Measurements from ENCODE around the gene COMMD7. TPM values are rescaled to one million over a fixed set of nuclear protein-coding genes. Genes with fewer than 3 reads are reported as not detected.
A peak's percentile ranks its signal among the peaks of the same experiment; 100 is the strongest.

Gene COMMD7
- total RNA-seq, 1 donor, result 61.2 TPM

- Histone ChIP-seq H3K4me2 (ENCODE audit: insufficient read depth, low read length) (peak overlapping the region; percentile 45), H3K36me3 (ENCODE audit: insufficient read depth, low read length) (peaks cover 19% of the 10 kb centered on the region), H4K20me1 (ENCODE audit: insufficient read depth, low read length) (no peaks in the 10 kb centered on the region), H3K79me2 (ENCODE audit: insufficient read depth, low read length) (no peaks in the 10 kb centered on the region), H3K27ac (ENCODE audit: low read depth, low read length) (peak overlapping the region; percentile 70), H3K4me1 (ENCODE audit: insufficient read depth, low read length) (peaks cover 14% of the 10 kb centered on the region), H2AFZ (ENCODE audit: low read length) (no peak overlapping the region), H3K4me3 (ENCODE audit: insufficient read depth, low read length) (no peak overlapping the region), H3K27me3 (ENCODE audit: insufficient read depth, low read length) (no peaks in the 10 kb centered on the region), H3K9me3 (ENCODE audit: low read depth, low read length) (no peaks in the 10 kb centered on the region)
- TF ChIP-seq CTCF (IDR thresholded peaks at IDR 0.05; ENCODE audit: extremely low read depth, low read depth, low read length), result no peak
- no peak for DNase-seq (ENCODE audit: insufficient read length, low spot score, missing footprints)
Measured at GRCh38 chr20:32707691-32708581, 35.3 kb downstream of the COMMD7 start.

GRCh38 chr20:32706486-32706885 lies 36.8 kb downstream of the COMMD7 start:
- no peak for TF ChIP-seq CTCF (IDR thresholded peaks at IDR 0.05; ENCODE audit: extremely low read depth, low read depth, low read length)

GRCh38 chr20:32702706-32703425 lies 40.4 kb downstream of the COMMD7 start:
- H2AFZ ChIP-seq (ENCODE audit: low read length), result no peak overlapping the region
- H3K27ac ChIP-seq (ENCODE audit: low read depth, low read length), result no peak overlapping the region
- TF ChIP-seq CTCF (IDR thresholded peaks at IDR 0.05; ENCODE audit: extremely low read depth, low read depth, low read length), result no peak
- no peaks in the 10 kb centered on the region for H4K20me1 ChIP-seq (ENCODE audit: insufficient read depth, low read length)
- H3K4me1 ChIP-seq (ENCODE audit: insufficient read depth, low read length), result peaks cover 5% of the 10 kb centered on the region
- H3K9me3 ChIP-seq (ENCODE audit: low read depth, low read length), result no peaks in the 10 kb centered on the region
- no peaks in the 10 kb centered on the region for H3K27me3 ChIP-seq (ENCODE audit: insufficient read depth, low read length)
- no peaks in the 10 kb centered on the region for H3K79me2 ChIP-seq (ENCODE audit: insufficient read depth, low read length)
- peaks cover 30% of the 10 kb centered on the region for H3K36me3 ChIP-seq (ENCODE audit: insufficient read depth, low read length)
- H3K4me2 ChIP-seq (ENCODE audit: insufficient read depth, low read length), result no peak overlapping the region
- no peak for DNase-seq (ENCODE audit: insufficient read length, low spot score, missing footprints)
- H3K4me3 ChIP-seq (ENCODE audit: insufficient read depth, low read length), result no peak overlapping the region

More at GRCh38 chr20:32706486-32706885, 36.8 kb downstream of the COMMD7 start:
- no peaks in the 10 kb centered on the region for H3K9me3 ChIP-seq (ENCODE audit: low read depth, low read length)
- H3K27me3 ChIP-seq (ENCODE audit: insufficient read depth, low read length), result no peaks in the 10 kb centered on the region
- H3K4me1 ChIP-seq (ENCODE audit: insufficient read depth, low read length), result peaks cover 14% of the 10 kb centered on the region
- H3K4me2 ChIP-seq (ENCODE audit: insufficient read depth, low read length), result no peak overlapping the region
- no peak for DNase-seq (ENCODE audit: insufficient read length, low spot score, missing footprints)
- no peak overlapping the region for H3K4me3 ChIP-seq (ENCODE audit: insufficient read depth, low read length)
- no peak overlapping the region for H2AFZ ChIP-seq (ENCODE audit: low read length)
- no peaks in the 10 kb centered on the region for H4K20me1 ChIP-seq (ENCODE audit: insufficient read depth, low read length)
- H3K79me2 ChIP-seq (ENCODE audit: insufficient read depth, low read length), result no peaks in the 10 kb centered on the region
- H3K36me3 ChIP-seq (ENCODE audit: insufficient read depth, low read length), result peaks cover 28% of the 10 kb centered on the region
- no peak overlapping the region for H3K27ac ChIP-seq (ENCODE audit: low read depth, low read length)

- no peaks in the 10 kb centered on the region for H3K27me3 ChIP-seq (ENCODE audit: insufficient read depth, low read length)
Measured at GRCh38 chr20:32697608-32698007, 45.7 kb downstream of the COMMD7 start.

More at GRCh38 chr20:32697608-32698007, 45.7 kb downstream of the COMMD7 start:
- Histone ChIP-seq H3K79me2 (ENCODE audit: insufficient read depth, low read length) (no peaks in the 10 kb centered on the region), H3K4me3 (ENCODE audit: insufficient read depth, low read length) (no peak overlapping the region), H3K4me1 (ENCODE audit: insufficient read depth, low read length) (no peaks in the 10 kb centered on the region), H3K27ac (ENCODE audit: low read depth, low read length) (no peak overlapping the region), H4K20me1 (ENCODE audit: insufficient read depth, low read length) (no peaks in the 10 kb centered on the region), H3K36me3 (ENCODE audit: insufficient read depth, low read length) (peaks cover 8% of the 10 kb centered on the region), H2AFZ (ENCODE audit: low read length) (no peak overlapping the region), H3K9me3 (ENCODE audit: low read depth, low read length) (no peaks in the 10 kb centered on the region), H3K4me2 (ENCODE audit: insufficient read depth, low read length) (no peak overlapping the region)
- DNase-seq (ENCODE audit: insufficient read length, low spot score, missing footprints), result no peak
- no peak for TF ChIP-seq CTCF (IDR thresholded peaks at IDR 0.05; ENCODE audit: extremely low read depth, low read depth, low read length)
